Anterior cingulate cortex (tissue), 58 donors: ENCODE data around the gene PCSK5.

Experiments used
- DNase-seq, 58 donors: peaks; one replicate each; lab custom pipeline; 2025; lab: John Stamatoyannopoulos, UW

Gene PCSK5

DNA sequence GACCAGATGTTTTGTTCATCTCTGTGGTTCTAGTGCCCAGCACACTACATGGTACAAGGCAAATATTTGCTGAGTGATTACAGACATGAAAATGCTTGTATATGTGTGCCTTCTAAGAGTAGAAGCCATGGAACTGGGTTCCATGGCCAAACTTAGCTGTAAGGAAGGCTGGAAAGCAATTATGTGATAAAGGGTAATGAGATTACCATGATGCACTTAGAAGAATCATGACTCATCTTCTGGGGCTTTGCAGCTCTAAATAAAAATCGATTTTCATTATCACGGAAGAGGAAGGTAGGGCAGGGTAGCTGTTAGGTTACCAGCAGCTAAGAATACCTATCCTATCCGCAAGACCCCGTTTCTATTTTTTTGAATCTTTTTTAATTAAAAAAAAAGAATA, 475.8 kb downstream of the PCSK5 start:
- no peak for DNase-seq

- DNase-seq: no peak
Measured at GRCh38 chr9:76369583-76369982, 479.1 kb downstream of the PCSK5 start.

GRCh38 chr9:76370396-76371023, 480.0 kb downstream of the PCSK5 start:
- DNase-seq: no peak

- DNase-seq: no peak
Measured at GRCh38 chr9:76371901-76372300, 481.4 kb downstream of the PCSK5 start.

GRCh38 chr9:76372336-76372735, 481.9 kb downstream of the PCSK5 start:
- DNase-seq: no peak

GRCh38 chr9:76373173-76373783, 482.8 kb downstream of the PCSK5 start:
- DNase-seq: no peak

- DNase-seq: no peak
Measured at GRCh38 chr9:76373784-76374474, 483.5 kb downstream of the PCSK5 start.

DNA sequence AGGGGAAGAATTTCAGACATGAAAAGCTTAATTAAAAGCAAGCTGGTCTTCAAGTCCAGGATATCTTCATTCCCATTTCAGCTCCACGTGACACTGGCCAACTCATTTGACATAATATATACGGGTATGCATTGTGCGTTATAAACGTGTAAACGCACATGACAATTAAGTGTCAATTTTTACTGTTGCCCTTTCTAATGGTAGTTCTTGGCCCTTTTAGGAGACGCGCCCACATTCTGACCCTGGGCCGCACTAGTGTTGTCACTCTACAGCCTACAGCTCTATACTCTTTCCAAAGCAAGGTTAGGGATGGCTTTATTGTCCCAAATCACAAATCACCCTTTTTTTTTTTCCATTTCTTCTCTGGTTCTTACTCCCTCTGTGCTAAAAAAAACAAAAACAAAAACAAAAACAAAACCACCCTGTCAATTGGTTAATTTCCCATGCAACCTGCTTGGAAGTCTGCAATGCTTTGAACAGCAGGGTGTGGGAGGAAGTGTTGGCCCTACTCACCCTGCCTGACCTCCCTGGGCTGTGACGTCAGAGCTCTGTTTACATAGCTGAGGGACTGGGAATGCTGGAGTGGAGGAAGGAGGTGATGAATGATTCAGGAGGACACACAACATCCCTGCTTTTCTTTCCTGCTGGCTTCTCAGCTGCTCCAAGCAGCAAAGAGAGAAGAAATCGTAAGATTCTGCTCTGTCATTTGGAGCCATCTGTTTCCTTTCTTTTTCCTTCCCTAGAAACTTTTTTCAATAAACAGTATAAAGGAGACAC, 484.5 kb downstream of the PCSK5 start:
- peak in 3 of 58 donors; percentile 7 to 16 (median 11) for DNase-seq

GRCh38 chr9:76377791-76378190, 487.3 kb downstream of the PCSK5 start:
- DNase-seq: no peak

- no peak for DNase-seq
Measured at GRCh38 chr9:76378367-76379073, 488.0 kb downstream of the PCSK5 start.

DNA sequence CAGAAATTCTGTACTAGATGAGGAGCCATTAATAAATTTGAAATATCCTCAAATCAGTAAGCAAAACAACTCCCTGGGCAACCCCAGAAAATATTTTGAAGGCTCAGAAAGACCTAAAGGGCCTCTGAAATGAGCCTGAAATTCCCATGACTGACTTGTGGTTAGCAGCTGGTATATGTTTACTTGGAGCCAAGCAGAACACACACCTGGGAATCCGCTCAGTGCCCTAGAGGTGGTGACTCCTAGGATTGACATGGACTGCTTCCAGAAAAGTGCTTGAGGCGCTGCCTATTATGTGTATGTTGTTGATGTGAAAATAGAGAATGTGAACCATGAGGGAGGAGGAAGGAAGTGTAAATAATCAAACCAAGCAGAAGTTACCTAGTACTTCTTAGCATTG, 489.0 kb downstream of the PCSK5 start:
- DNase-seq: no peak

DNA sequence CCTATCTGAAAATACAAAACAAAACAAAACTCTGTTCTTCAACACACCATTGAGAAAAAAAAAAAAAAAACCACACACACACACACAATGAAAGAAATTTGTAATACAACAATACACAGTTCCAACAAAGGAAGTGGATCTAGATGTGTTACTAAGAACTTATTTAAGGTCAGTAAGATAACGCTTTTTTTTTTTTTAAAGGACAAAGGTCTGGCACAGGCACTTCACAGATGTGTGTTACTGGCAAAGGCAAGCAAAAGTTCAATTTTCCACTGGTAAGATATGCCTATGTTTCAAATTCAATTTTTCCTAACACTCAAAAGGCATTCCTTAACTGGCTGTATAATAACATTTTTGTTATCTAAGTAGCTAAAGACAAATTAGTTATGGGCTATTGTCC, 500.2 kb downstream of the PCSK5 start:
- DNase-seq: no peak

GRCh38 chr9:76394195-76394959, 503.9 kb downstream of the PCSK5 start, which contains the start of gene RFK:
Gene RFK (minus strand): TSS chr9:76394426. CDS start chr9:76394171, 255 bp downstream.
- DNase-seq: peak; percentile 32 to 95 (median 90)

GRCh38 chr9:76394960-76395252, 504.4 kb downstream of the PCSK5 start:
- DNase-seq: peak in 35 of 58 donors; percentile 15 to 76 (median 54)

DNA sequence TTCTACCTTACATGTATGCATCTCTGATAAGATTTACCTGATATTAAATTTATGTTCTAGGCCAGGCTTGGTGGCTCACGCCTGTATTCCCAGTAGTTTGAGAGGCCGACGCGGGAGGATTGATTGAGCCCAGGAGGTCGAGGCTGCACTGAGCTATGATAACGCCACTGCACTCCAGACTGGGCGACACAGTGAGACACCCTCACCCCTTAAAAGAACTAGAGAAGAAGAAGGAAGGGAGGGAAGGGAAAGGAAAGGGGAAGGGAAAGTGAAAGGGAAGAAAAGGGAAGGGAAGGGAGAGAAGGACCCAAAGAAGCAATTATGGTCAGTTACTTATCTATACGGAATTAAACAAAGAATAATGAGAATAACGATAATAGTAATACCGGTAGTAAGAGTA, 504.9 kb downstream of the PCSK5 start:
- no peak for DNase-seq

GRCh38 chr9:76396144-76396543, 505.7 kb downstream of the PCSK5 start:
- DNase-seq: no peak

GRCh38 chr9:76396597-76396996, 506.1 kb downstream of the PCSK5 start:
- no peak for DNase-seq

- DNase-seq: no peak
Measured at GRCh38 chr9:76399856-76400255, 509.4 kb downstream of the PCSK5 start.

GRCh38 chr9:76400534-76401096, 510.1 kb downstream of the PCSK5 start:
- no peak for DNase-seq
